Body of pancreas (tissue), 4 donors: ENCODE measurements around the gene RUFY1. TPM values are rescaled to one million over a fixed set of nuclear protein-coding genes. Genes with fewer than 3 reads are reported as not detected.

Experiments used
- ATAC-seq: fragments of 150-250 bp; one replicate; pipeline ENCODE4 v1.9.1; 2016
- DNase-seq, 4 donors: peaks; one replicate each; pipeline ENCODE4 v3.0.0-alpha.2; 2019
- H3K27ac ChIP-seq, 4 donors: fragments of 200-600 bp; sonication (generic); 1 replicate in 3 of 4; 2 replicates in 1 of 4; pipeline versions ENCODE4 v1.5.1 to v1.6.1; 2016 to 2019; ENCODE audit warnings: mild to moderate bottlenecking in 1 of 4, mixed read lengths in 1 of 4, moderate library complexity in 1 of 4
- H3K27me3 ChIP-seq, 2 donors: fragments of 200-600 bp; sonication (generic); one replicate each; pipeline ENCODE4 v1.6.0; 2016; ENCODE audit warnings: mild to moderate bottlenecking in 1 of 2
- H3K36me3 ChIP-seq, 2 donors: fragments of 200-600 bp; sonication (generic); replicated peaks in 1 of 2; 2 replicates each; pipeline ENCODE4 v1.5.1; 2016; ENCODE audit warnings: low read depth in 2 of 2; ENCODE audit not compliant: insufficient read depth in 1 of 2
- H3K4me1 ChIP-seq: fragments of 200-600 bp; sonication (generic); one replicate; pipeline ENCODE4 v1.6.0; 2016
- H3K4me3 ChIP-seq, 2 donors: fragments of 200-600 bp; sonication (generic); 1 replicate in 1 of 2; 2 replicates in 1 of 2; pipeline ENCODE4 v1.5.1; 2016 to 2019
- H3K9me3 ChIP-seq, 3 donors: fragments of 200-600 bp; sonication (generic); 1 replicate in 2 of 3; 2 replicates in 1 of 3; pipeline ENCODE4 v1.5.1; 2016
- CTCF ChIP-seq, 7 experiments: fragments of 450-650 bp in 4 of 7; fragments of 200-600 bp in 3 of 7; sonication (generic) in 3 of 7; IDR thresholded peaks; one replicate each; pipeline ENCODE4 v1.5.1; 2016 to 2019; ENCODE audit warnings: antibody characterized with exemption in 7 of 7
- POLR2A ChIP-seq, 3 donors: fragments of 450-650 bp; IDR thresholded peaks; one replicate each; pipeline ENCODE4 v1.6.1; 2016; ENCODE audit warnings: antibody characterized with exemption in 3 of 3, mild to moderate bottlenecking in 2 of 3
- WGBS, 2 donors: methylation state at CpG; one replicate each; pipeline ENCODE4 v1.1.5; 2017; 5-methylcytosine and 5-hydroxymethylcytosine counted together
- intact Hi-C: fragments of 100-400 bp; cut with DNase I; formaldehyde crosslinking; loops from one replicate; pipeline ENCODE4 v1.15.1; 2023
- total RNA-seq, 2 donors: library from RNA; depleted of rRNA; stranded (reverse); fragments of >200 nt; gene quantifications; one replicate each; pipeline ENCODE4 v1.1.0, GENCODE V29; 2016

Gene RUFY1
- total RNA-seq, 2 donors from 2014 or later = 26.2 to 38.2 TPM

- Histone ChIP-seq H3K27me3 (no peaks in the 10 kb centered on the region), H3K9me3 (no peaks in the 10 kb centered on the region), H3K4me3 (no peak overlapping the region), H3K36me3 (peaks cover 0 to 39% of the 10 kb centered on the region in 2 donors), H3K27ac (no peak overlapping the region), H3K4me1 (no peaks in the 10 kb centered on the region)
- intact Hi-C loops = no loop called here
- TF ChIP-seq CTCF (IDR thresholded peaks at IDR 0.05) = no peak
- no peak for TF ChIP-seq POLR2A (IDR thresholded peaks at IDR 0.05)
- ATAC-seq (no peak), DNase-seq (no peak)
- WGBS, 2 donors = 93 to 94% methylated on average over 5 to 18 of the region's 18 CpGs
Observed at GRCh38 chr5:179601871-179602625, 51.7 kb downstream of the RUFY1 start.

GRCh38 chr5:179603308-179603707 is 53.0 kb downstream of the RUFY1 start:
- no peaks in the 10 kb centered on the region for H3K27me3 ChIP-seq
- no peak overlapping the region for H3K4me3 ChIP-seq
- DNase-seq (peak in 1 of 4 donors; percentile 13), ATAC-seq (no peak)
- peaks cover 0 to 38% of the 10 kb centered on the region in 2 donors for H3K36me3 ChIP-seq
- H3K9me3 ChIP-seq = no peaks in the 10 kb centered on the region
- no peak overlapping the region for H3K27ac ChIP-seq
- intact Hi-C loops = no loop called here
- WGBS, 2 donors = 90% methylated on average over 9 to 10 of the region's 12 CpGs
- no peaks in the 10 kb centered on the region for H3K4me1 ChIP-seq
- TF ChIP-seq POLR2A (IDR thresholded peaks at IDR 0.05) = no peak
- no peak for TF ChIP-seq CTCF (IDR thresholded peaks at IDR 0.05)

GRCh38 chr5:179605026-179605833 is 54.9 kb downstream of the RUFY1 start:
- Histone ChIP-seq H3K4me3 (no peak overlapping the region), H3K4me1 (no peaks in the 10 kb centered on the region), H3K9me3 (no peaks in the 10 kb centered on the region), H3K27me3 (no peaks in the 10 kb centered on the region), H3K36me3 (peaks cover 5 to 30% of the 10 kb centered on the region in 2 donors), H3K27ac (peak overlapping the region in 1 of 4 donors; percentile 3)
- DNase-seq (no peak), ATAC-seq (no peak)
- TF ChIP-seq POLR2A (IDR thresholded peaks at IDR 0.05) = no peak
- intact Hi-C loops = no loop called here
- WGBS, 2 donors = 76 to 82% methylated on average over 10 of the region's 10 CpGs

GRCh38 chr5:179606071-179606909 is 55.9 kb downstream of the RUFY1 start:
- ATAC-seq = no peak
- peaks cover 8 to 32% of the 10 kb centered on the region in 2 donors for H3K36me3 ChIP-seq
- H3K9me3 ChIP-seq = no peaks in the 10 kb centered on the region
- H3K27ac ChIP-seq = peak overlapping the region in 1 of 4 donors; percentile 3
- H3K27me3 ChIP-seq = no peaks in the 10 kb centered on the region
- 81 to 84% methylated on average over 17 to 19 of the region's 21 CpGs for WGBS, 2 donors
- no peak for DNase-seq
- H3K4me1 ChIP-seq = no peaks in the 10 kb centered on the region
- TF ChIP-seq POLR2A (IDR thresholded peaks at IDR 0.05) = no peak
- no peak for TF ChIP-seq CTCF (IDR thresholded peaks at IDR 0.05)
- H3K4me3 ChIP-seq = no peak overlapping the region
- intact Hi-C loops = no loop called here

GRCh38 chr5:179606910-179607159 is 56.5 kb downstream of the RUFY1 start:
- Histone ChIP-seq H3K4me1 (no peaks in the 10 kb centered on the region), H3K9me3 (no peaks in the 10 kb centered on the region), H3K27ac (no peak overlapping the region), H3K4me3 (no peak overlapping the region), H3K27me3 (no peaks in the 10 kb centered on the region), H3K36me3 (peaks cover 8 to 30% of the 10 kb centered on the region in 2 donors)
- intact Hi-C loops = no loop called here
- ATAC-seq (no peak), DNase-seq (no peak)
- TF ChIP-seq CTCF (IDR thresholded peaks at IDR 0.05) = no peak
- no peak for TF ChIP-seq POLR2A (IDR thresholded peaks at IDR 0.05)
- 73 to 90% methylated on average over 3 to 6 of the region's 6 CpGs for WGBS, 2 donors
